ENCODE data around the gene ANXA2.
"Not testable (repeated sequence)": the region's sequence is repeated elsewhere in the genome, so short reads cannot be mapped to it uniquely, and the experiment has no call there.

ANXA2 gene

GRCh38 chr15:60340207-60340921, 57.4 kb downstream of the ANXA2 start:
- no peak overlapping the region for H3K4me2 ChIP-seq (ENCODE audit: low read length)
- no peaks in the 10 kb centered on the region for H3K79me2 ChIP-seq (ENCODE audit: control insufficient read depth, insufficient read depth, low read length)
- H3K9ac ChIP-seq (ENCODE audit: low read length) = no peak overlapping the region
- no peaks in the 10 kb centered on the region for H3K27me3 ChIP-seq (ENCODE audit: insufficient read depth, low read length, poor library complexity)
- H3K79me1 ChIP-seq (ENCODE audit: low read length) = no peaks in the 10 kb centered on the region
- H3K4me1 ChIP-seq (ENCODE audit: control insufficient read depth, low read depth, low read length) = no peaks in the 10 kb centered on the region
- peak; percentile 53 for DNase-seq
- H3K4me3 ChIP-seq (ENCODE audit: low read length) = no peak overlapping the region
- WGBS (ENCODE audit: extremely low coverage, insufficient coverage, low lambda C conversion rate) = no CpG with 5 or more reads among the region's 9 CpGs
- no peak overlapping the region for H2AK5ac ChIP-seq (ENCODE audit: low read length)
- no peak overlapping the region for H3K56ac ChIP-seq (ENCODE audit: low read length)
- H2BK120ac ChIP-seq (ENCODE audit: low read depth, low read length) = no peak overlapping the region
- no peak overlapping the region for H3K27ac ChIP-seq (ENCODE audit: low read depth, low read length)
- no peaks in the 10 kb centered on the region for H3K36me3 ChIP-seq (ENCODE audit: control insufficient read depth, insufficient read depth, low read length)
- H4K8ac ChIP-seq (ENCODE audit: low read depth, low read length) = no peak overlapping the region
- H2BK15ac ChIP-seq (replicated peaks; ENCODE audit: low read depth) = no peak overlapping the region
- no peak overlapping the region for H3K18ac ChIP-seq (ENCODE audit: low read length)
- no peak overlapping the region for H3K4ac ChIP-seq (ENCODE audit: low read depth, low read length)
- no peak overlapping the region for H4K5ac ChIP-seq (ENCODE audit: low read length)
- H3K23ac ChIP-seq (ENCODE audit: low read length) = no peak overlapping the region
- no peak overlapping the region for H2BK5ac ChIP-seq (ENCODE audit: low read length)

GRCh38 chr15:60339236-60339635, 58.5 kb downstream of the ANXA2 start:
- DNase-seq = no peak
- H3K4me1 ChIP-seq (ENCODE audit: control insufficient read depth, low read depth, low read length) = no peaks in the 10 kb centered on the region
- H4K5ac ChIP-seq (ENCODE audit: low read length) = no peak overlapping the region
- no peak overlapping the region for H2AK5ac ChIP-seq (ENCODE audit: low read length)
- H3K4me3 ChIP-seq (ENCODE audit: low read length) = no peak overlapping the region
- H3K27ac ChIP-seq (ENCODE audit: low read depth, low read length) = no peak overlapping the region
- H2BK5ac ChIP-seq (ENCODE audit: low read length) = no peak overlapping the region
- no peaks in the 10 kb centered on the region for H3K79me2 ChIP-seq (ENCODE audit: control insufficient read depth, insufficient read depth, low read length)
- no peaks in the 10 kb centered on the region for H3K36me3 ChIP-seq (ENCODE audit: control insufficient read depth, insufficient read depth, low read length)
- H2BK15ac ChIP-seq (replicated peaks; ENCODE audit: low read depth) = no peak overlapping the region
- no peak overlapping the region for H2BK120ac ChIP-seq (ENCODE audit: low read depth, low read length)
- H4K8ac ChIP-seq (ENCODE audit: low read depth, low read length) = no peak overlapping the region
- no peak overlapping the region for H3K4ac ChIP-seq (ENCODE audit: low read depth, low read length)
- H3K27me3 ChIP-seq (ENCODE audit: insufficient read depth, low read length, poor library complexity) = no peaks in the 10 kb centered on the region
- H3K23ac ChIP-seq (ENCODE audit: low read length) = no peak overlapping the region
- WGBS (ENCODE audit: extremely low coverage, insufficient coverage, low lambda C conversion rate) = no CpG with 5 or more reads among the region's 9 CpGs
- no peak overlapping the region for H3K9ac ChIP-seq (ENCODE audit: low read length)
- H3K18ac ChIP-seq (ENCODE audit: low read length) = no peak overlapping the region
- H3K4me2 ChIP-seq (ENCODE audit: low read length) = no peak overlapping the region
- H3K79me1 ChIP-seq (ENCODE audit: low read length) = no peaks in the 10 kb centered on the region
- H3K56ac ChIP-seq (ENCODE audit: low read length) = no peak overlapping the region

- Histone ChIP-seq H2AK5ac (ENCODE audit: low read length) (no peak overlapping the region), H3K27ac (ENCODE audit: low read depth, low read length) (no peak overlapping the region), H3K79me2 (ENCODE audit: control insufficient read depth, insufficient read depth, low read length) (no peaks in the 10 kb centered on the region), H4K8ac (ENCODE audit: low read depth, low read length) (no peak overlapping the region), H3K23ac (ENCODE audit: low read length) (no peak overlapping the region), H3K18ac (ENCODE audit: low read length) (no peak overlapping the region), H3K4me2 (ENCODE audit: low read length) (no peak overlapping the region), H3K4me1 (ENCODE audit: control insufficient read depth, low read depth, low read length) (no peaks in the 10 kb centered on the region), H3K79me1 (ENCODE audit: low read length) (no peaks in the 10 kb centered on the region), H2BK5ac (ENCODE audit: low read length) (no peak overlapping the region), H4K5ac (ENCODE audit: low read length) (no peak overlapping the region), H2BK120ac (ENCODE audit: low read depth, low read length) (no peak overlapping the region), H3K36me3 (ENCODE audit: control insufficient read depth, insufficient read depth, low read length) (no peaks in the 10 kb centered on the region), H3K56ac (ENCODE audit: low read length) (no peak overlapping the region), H3K4ac (ENCODE audit: low read depth, low read length) (no peak overlapping the region), H3K27me3 (ENCODE audit: insufficient read depth, low read length, poor library complexity) (no peaks in the 10 kb centered on the region), H3K4me3 (ENCODE audit: low read length) (no peak overlapping the region), H3K9ac (ENCODE audit: low read length) (no peak overlapping the region), H2BK15ac (replicated peaks; ENCODE audit: low read depth) (no peak overlapping the region)
- WGBS (ENCODE audit: extremely low coverage, insufficient coverage, low lambda C conversion rate) = no CpG with 5 or more reads among the region's 3 CpGs
- no peak for DNase-seq
Observed at GRCh38 chr15:60338810-60339209, 59.0 kb downstream of the ANXA2 start.

- H3K4ac ChIP-seq (ENCODE audit: low read depth, low read length) = no peak overlapping the region
- H4K8ac ChIP-seq (ENCODE audit: low read depth, low read length) = no peak overlapping the region
- H3K9ac ChIP-seq (ENCODE audit: low read length) = no peak overlapping the region
- no peaks in the 10 kb centered on the region for H3K79me2 ChIP-seq (ENCODE audit: control insufficient read depth, insufficient read depth, low read length)
- no CpG with 5 or more reads among the region's 4 CpGs for WGBS (ENCODE audit: extremely low coverage, insufficient coverage, low lambda C conversion rate)
- no peak overlapping the region for H2BK120ac ChIP-seq (ENCODE audit: low read depth, low read length)
- no peak overlapping the region for H3K23ac ChIP-seq (ENCODE audit: low read length)
- no peak overlapping the region for H2BK15ac ChIP-seq (replicated peaks; ENCODE audit: low read depth)
- H3K27ac ChIP-seq (ENCODE audit: low read depth, low read length) = no peak overlapping the region
- H3K27me3 ChIP-seq (ENCODE audit: insufficient read depth, low read length, poor library complexity) = no peaks in the 10 kb centered on the region
- H4K5ac ChIP-seq (ENCODE audit: low read length) = no peak overlapping the region
- no peaks in the 10 kb centered on the region for H3K4me1 ChIP-seq (ENCODE audit: control insufficient read depth, low read depth, low read length)
- H2BK5ac ChIP-seq (ENCODE audit: low read length) = no peak overlapping the region
- no peak overlapping the region for H3K56ac ChIP-seq (ENCODE audit: low read length)
- H3K79me1 ChIP-seq (ENCODE audit: low read length) = no peaks in the 10 kb centered on the region
- no peaks in the 10 kb centered on the region for H3K36me3 ChIP-seq (ENCODE audit: control insufficient read depth, insufficient read depth, low read length)
- H3K4me2 ChIP-seq (ENCODE audit: low read length) = no peak overlapping the region
- H2AK5ac ChIP-seq (ENCODE audit: low read length) = no peak overlapping the region
- H3K4me3 ChIP-seq (ENCODE audit: low read length) = no peak overlapping the region
- H3K18ac ChIP-seq (ENCODE audit: low read length) = no peak overlapping the region
- DNase-seq = no peak
Observed at GRCh38 chr15:60337076-60337475, 60.7 kb downstream of the ANXA2 start.

GRCh38 chr15:60335296-60335695, 62.5 kb downstream of the ANXA2 start:
- not testable (repeated sequence) for H3K9ac ChIP-seq (ENCODE audit: low read length); H2BK5ac ChIP-seq (ENCODE audit: low read length); H3K79me2 ChIP-seq (ENCODE audit: control insufficient read depth, insufficient read depth, low read length); H3K18ac ChIP-seq (ENCODE audit: low read length); H3K36me3 ChIP-seq (ENCODE audit: control insufficient read depth, insufficient read depth, low read length); H2BK120ac ChIP-seq (ENCODE audit: low read depth, low read length); H3K79me1 ChIP-seq (ENCODE audit: low read length); DNase-seq; H3K4me1 ChIP-seq (ENCODE audit: control insufficient read depth, low read depth, low read length); H3K27me3 ChIP-seq (ENCODE audit: insufficient read depth, low read length, poor library complexity); H3K56ac ChIP-seq (ENCODE audit: low read length); H4K5ac ChIP-seq (ENCODE audit: low read length); H3K4me3 ChIP-seq (ENCODE audit: low read length); H3K4me2 ChIP-seq (ENCODE audit: low read length); H3K4ac ChIP-seq (ENCODE audit: low read depth, low read length); H3K23ac ChIP-seq (ENCODE audit: low read length); H3K27ac ChIP-seq (ENCODE audit: low read depth, low read length); H2BK15ac ChIP-seq (replicated peaks; ENCODE audit: low read depth); H4K8ac ChIP-seq (ENCODE audit: low read depth, low read length); H2AK5ac ChIP-seq (ENCODE audit: low read length)
- WGBS (ENCODE audit: extremely low coverage, insufficient coverage, low lambda C conversion rate) = no CpG with 5 or more reads among the region's 4 CpGs

GRCh38 chr15:60328852-60329443, 68.8 kb downstream of the ANXA2 start:
- Histone ChIP-seq H3K79me2 (ENCODE audit: control insufficient read depth, insufficient read depth, low read length) (no peaks in the 10 kb centered on the region), H3K27me3 (ENCODE audit: insufficient read depth, low read length, poor library complexity) (no peaks in the 10 kb centered on the region), H3K27ac (ENCODE audit: low read depth, low read length) (no peak overlapping the region), H2AK5ac (ENCODE audit: low read length) (no peak overlapping the region), H3K36me3 (ENCODE audit: control insufficient read depth, insufficient read depth, low read length) (no peaks in the 10 kb centered on the region), H3K4me1 (ENCODE audit: control insufficient read depth, low read depth, low read length) (no peaks in the 10 kb centered on the region), H3K23ac (ENCODE audit: low read length) (no peak overlapping the region), H3K4me2 (ENCODE audit: low read length) (no peak overlapping the region), H2BK5ac (ENCODE audit: low read length) (no peak overlapping the region), H3K56ac (ENCODE audit: low read length) (no peak overlapping the region), H3K4ac (ENCODE audit: low read depth, low read length) (no peak overlapping the region), H3K4me3 (ENCODE audit: low read length) (no peak overlapping the region), H3K18ac (ENCODE audit: low read length) (no peak overlapping the region), H4K5ac (ENCODE audit: low read length) (no peak overlapping the region), H3K9ac (ENCODE audit: low read length) (no peak overlapping the region), H2BK120ac (ENCODE audit: low read depth, low read length) (no peak overlapping the region), H2BK15ac (replicated peaks; ENCODE audit: low read depth) (no peak overlapping the region), H3K79me1 (ENCODE audit: low read length) (no peaks in the 10 kb centered on the region), H4K8ac (ENCODE audit: low read depth, low read length) (no peak overlapping the region)
- WGBS (ENCODE audit: extremely low coverage, insufficient coverage, low lambda C conversion rate) = no CpG with 5 or more reads among the region's 7 CpGs
- no peak for DNase-seq

Measured in mesendoderm (in vitro differentiated cells).